Astrocyte of the hippocampus (primary cell): Measurements from ENCODE around the gene SRRM4.
"Not testable (repeated sequence)": the region's sequence is repeated elsewhere in the genome, so short reads cannot be mapped to it uniquely, and the experiment has no call there.

Experiments used
- DNase-seq: peaks from one replicate; pipeline ENCODE4 v3.0.0; 2011; ENCODE audit warnings: low read depth, low spot score

The SRRM4 gene

DNA sequence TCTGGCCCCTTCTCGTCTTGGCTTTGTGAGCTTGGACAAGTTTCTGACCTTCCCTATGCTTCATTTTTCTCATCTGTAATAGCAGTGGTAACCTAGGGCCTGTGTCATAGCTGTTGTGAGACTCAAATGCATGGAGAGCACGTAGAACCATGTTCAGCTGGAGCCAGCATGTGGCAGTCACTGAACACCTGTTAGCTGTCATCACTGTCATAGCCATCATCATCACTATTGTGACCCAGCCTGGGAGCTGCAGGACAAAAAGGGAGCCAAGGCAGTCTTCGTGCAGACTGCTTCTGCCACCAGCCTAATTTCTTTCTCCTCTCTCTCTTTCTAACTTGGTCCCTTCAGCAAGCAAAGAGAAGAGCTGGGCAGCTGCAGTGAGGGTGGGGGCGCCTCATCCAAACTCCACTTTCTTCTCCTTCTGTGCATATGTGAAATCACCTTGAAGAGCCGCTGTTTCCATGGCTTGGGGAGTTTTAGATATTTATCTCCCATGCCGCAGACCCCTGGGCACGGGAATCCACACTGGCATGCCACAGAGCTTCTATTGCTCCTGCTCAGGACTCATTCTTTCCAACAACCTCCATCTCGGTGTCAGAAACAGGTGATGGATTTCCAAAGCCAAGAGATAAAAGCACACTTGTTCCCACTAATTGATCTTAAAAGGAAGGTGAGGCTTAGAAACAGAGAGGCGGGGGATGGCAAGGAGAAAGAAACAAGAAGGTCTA lies 87.0 kb downstream of the SRRM4 start:
- DNase-seq, result no peak

- no peak for DNase-seq
Measured at GRCh38 chr12:119069147-119069642, 87.9 kb downstream of the SRRM4 start.

- DNase-seq, result no peak
Measured at GRCh38 chr12:119071176-119071575, 89.8 kb downstream of the SRRM4 start.

DNA sequence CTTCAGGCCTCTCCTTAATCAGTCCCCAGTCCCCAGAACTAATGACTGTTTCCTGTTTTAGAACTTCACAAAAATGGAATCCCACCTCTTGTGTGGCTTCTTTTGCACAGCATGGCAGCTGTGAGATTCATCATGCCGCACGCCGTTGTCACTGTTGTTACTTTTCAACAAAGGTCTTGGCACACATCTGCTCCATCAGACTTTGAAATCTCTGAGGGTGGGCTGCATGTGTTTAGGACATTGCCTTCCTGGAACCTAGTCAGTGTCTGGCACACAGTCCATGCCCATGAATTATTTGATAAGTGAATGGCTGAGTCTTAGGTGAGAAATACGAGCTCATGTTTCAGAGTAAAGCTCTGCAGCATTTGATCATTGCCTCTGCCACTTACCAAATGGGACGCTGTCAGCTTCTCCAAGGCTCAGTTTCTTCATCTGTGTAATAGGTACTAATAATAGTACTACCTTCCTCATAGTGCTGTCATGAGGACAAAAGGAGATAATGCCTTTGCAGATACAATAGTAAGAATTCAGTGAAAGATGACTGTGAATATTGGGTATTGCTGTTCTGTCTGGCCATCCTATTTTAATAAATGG lies 90.4 kb downstream of the SRRM4 start:
- no peak for DNase-seq

DNA sequence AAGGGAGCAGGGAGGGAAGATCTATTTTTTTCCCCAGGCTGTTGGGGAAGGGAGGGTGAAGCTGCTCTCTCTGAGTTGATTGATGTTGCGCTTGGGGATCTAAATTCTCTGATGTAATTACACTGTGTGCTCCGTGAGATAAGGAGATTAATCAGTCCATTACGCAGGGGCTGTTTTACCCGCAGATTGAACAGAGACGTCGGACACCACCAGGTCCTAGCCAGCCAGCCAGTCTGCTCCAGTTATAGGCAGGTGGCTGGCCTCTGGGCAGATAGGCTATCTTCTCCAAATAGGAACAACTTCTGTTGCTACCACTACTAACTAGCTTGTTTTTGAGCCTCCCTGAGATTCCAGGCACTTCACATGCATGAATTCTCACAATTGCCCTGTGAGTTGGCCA lies 91.1 kb downstream of the SRRM4 start:
- no peak for DNase-seq

GRCh38 chr12:119075222-119075787 lies 94.0 kb downstream of the SRRM4 start:
- no peak for DNase-seq

DNA sequence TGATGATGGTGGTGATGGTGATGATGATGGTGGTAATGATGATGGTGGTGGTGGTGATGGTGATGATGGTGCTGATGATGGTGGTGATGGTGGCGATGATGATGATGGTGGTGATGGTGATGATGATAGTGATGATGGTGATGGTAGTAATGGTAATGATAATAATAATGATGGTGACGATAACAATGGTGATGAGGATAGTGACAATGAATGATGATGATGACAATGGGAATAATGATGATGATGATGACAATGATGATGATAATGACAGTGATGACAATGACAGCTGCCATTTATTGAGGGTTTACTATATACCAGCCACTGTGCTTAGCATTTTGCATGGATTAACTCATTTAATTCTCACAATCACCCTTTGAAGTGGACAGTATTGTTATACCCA lies 94.6 kb downstream of the SRRM4 start:
- DNase-seq, result no peak

DNA sequence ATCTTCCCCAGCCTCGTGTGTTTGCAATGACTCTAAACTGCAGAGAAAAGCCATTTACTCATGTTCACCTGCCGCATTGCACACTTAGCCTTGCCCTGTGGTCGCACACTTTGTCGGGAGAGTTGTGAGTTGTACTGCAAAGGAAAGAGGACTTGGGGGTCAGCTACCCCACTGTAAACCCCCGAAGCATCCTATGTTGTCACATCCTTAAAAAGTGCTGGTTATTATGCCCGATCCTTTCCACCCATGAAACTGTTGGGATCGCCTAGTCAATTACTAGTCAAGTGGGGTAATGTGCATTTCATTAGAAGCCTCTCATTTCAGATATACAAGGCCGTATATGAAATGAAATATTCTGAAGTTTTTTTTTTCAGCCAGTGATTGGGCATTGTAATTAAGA lies 98.2 kb downstream of the SRRM4 start:
- DNase-seq, result no peak

DNA sequence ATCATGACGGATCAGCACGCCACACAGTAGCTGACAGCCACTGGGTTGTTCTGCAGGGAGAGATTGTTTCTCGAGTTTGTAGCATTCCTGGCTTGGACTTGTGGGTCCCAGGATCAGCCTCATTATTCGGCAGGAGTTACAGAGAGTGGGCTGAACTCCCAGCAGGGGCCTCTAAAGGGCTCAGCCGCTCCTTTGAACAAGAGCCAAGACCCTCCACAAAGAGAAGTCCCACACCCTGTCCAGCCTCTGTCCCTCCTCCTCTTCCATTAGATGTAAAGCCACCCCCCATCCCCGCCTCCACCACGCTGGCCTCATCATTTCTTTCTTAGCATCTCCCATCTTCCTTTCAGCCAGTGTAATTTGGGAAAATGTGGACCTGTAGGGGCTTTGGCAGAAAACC lies 100.7 kb downstream of the SRRM4 start:
- no peak for DNase-seq

DNA sequence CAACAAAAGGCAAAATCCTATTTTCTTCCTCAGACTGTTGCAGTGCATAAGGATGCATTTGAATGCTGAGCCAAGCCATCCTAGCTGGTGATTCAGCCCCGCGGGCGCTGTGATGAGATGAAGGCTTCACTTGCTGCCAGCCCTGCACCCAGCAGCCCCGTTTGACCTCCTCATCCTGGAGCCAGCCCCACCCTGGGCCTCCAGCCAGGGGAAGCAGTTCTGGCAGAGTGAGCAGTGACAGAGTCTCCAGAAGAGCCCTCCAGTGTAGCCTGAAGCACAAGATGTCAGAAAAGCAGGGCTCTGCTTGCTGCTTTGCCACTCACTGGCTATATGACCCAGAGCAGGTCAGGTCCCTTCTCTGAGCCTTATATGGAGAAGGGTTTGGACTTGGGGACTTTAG lies 101.2 kb downstream of the SRRM4 start:
- no peak for DNase-seq

GRCh38 chr12:119088685-119089379 lies 107.5 kb downstream of the SRRM4 start:
- DNase-seq, result no peak

DNA sequence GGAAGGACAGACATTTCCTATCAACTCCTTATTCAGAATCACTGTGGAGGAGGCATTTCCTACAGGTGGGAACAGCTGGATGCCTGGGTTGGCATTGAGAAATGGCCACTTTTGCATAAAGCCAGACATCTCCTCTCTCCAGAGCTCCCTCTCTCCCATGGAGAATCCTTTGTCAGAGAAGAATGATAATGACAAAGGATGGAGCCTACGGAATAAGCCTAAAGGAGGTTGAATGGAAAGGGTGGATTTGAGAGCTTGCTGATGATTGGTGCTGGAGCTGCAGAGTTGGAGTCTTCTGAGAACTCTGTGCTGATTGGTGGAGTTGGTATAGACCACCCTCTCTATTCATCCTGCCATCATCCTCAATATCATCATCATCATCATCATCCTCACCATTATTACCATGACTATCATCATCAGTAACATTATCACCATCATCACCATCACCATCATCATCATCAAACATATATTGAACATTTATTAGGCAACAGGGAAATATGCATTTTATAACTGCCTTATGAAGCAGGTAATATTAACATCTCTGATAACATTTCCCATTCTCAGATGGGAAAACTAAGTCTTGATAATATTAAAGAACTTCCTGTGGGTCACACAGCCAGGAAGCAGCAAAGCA lies 108.2 kb downstream of the SRRM4 start:
- DNase-seq, result no peak

GRCh38 chr12:119090276-119090675 lies 108.9 kb downstream of the SRRM4 start:
- no peak for DNase-seq

DNA sequence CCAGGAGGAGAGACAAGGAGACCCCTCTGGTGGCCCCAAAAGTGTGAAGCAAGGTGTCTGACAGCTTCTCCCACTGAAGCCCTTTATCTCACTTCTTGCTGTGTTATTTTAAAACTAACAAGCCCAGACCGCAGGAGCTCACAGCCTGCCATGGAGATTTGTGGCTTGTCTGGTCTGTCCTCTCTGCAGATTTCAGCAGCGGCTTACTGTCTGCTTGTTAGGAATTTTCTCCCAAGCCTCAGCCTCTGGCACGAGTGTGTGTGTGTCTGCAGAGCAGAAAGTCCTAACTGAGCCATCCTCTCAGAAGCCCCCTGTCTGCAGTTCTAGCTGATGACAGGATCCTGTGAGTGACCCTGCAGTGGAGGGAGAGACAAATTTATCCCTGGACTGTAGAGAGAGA lies 109.5 kb downstream of the SRRM4 start:
- DNase-seq, result no peak

GRCh38 chr12:119096429-119097202 lies 115.3 kb downstream of the SRRM4 start:
- no peak for DNase-seq

DNA sequence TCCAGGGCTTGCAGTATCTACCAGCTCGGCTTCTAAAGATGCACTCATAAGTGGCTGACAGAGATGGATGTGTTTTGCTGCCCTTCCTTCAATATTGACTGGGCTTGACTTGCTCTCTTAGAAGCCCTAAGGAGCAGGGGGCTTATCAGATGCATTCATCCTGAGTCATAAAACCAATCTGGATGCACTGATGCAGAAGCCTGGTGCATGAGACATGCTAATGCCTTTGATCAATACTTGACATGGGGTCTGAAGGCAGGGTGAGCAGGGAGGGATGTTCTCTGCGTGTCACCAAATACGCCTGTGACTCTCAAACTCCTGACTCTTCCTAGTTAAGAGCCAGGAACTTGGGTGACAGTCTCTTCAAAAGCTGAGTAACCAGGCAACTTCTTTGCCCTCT lies 119.6 kb downstream of the SRRM4 start:
- DNase-seq, result no peak

- no peak for DNase-seq
Measured at GRCh38 chr12:119102274-119102673, 120.9 kb downstream of the SRRM4 start.

- no peak for DNase-seq
Measured at GRCh38 chr12:119102714-119103113, 121.4 kb downstream of the SRRM4 start.

DNA sequence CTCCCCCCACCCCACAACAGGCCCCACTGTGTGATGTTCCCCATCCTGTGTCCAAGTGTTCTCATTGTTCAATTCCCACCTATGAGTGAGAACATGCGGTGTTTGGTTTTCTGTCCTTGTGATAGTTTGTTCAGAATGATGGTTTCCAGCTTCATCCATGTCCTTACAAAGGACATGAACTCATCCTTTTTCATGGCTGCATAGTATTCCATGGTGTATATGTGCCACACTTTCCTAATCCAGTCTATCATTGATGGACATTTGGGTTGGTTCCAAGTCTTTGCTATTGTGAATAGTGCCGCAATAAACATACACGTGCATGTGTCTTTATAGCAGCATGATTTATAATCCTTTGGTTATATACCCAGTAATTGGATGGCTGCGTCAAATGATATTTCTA lies 123.6 kb downstream of the SRRM4 start:
- not testable (repeated sequence) for DNase-seq

DNA sequence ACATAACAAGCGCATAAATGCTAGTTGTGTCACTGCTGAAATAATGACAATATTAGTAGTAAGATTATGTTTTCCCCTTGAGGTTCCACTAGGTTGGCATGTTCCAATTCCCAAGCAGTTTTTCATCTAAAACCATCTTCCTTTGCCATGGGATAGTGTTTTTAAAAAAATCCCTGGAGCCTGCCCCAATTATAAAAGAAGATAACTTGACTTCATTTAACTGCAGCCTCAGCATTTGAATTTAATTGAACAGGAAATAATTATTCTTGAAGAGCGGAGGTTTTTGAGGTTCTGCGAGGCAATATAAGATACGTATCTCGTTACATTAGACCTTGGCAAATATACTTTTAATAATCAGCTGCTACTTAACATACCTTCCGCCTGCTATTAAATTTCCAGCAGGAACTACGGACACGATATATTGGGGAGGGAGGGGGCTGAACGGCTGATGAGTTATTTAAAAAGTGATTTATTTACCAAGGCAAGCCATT lies 132.2 kb downstream of the SRRM4 start:
- no peak for DNase-seq

DNA sequence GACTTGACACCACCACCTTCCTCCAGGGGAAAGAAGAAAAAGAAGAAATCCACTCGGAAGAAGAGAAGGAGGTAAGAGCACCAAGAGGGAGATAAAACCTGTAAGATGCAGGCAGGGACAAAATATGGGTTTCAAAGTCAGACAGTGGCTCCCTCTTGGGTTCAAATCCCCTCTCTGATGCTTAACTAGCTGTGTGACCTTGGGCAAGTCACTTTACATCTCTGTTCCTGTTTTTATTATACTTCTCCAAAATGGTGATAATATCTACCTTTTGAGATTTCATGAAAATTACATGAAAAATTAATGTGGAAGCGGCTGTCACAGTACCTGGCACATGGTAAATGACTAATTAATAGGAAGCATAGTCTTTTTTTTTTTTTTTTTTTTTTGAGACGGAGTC lies 133.0 kb downstream of the SRRM4 start:
- DNase-seq, result no peak
